A549 (cell line): Measurements from ENCODE around the gene RPL7A. TPM values are rescaled to one million over a fixed set of nuclear protein-coding genes. Genes with fewer than 3 reads are reported as not detected.

Source experiments
- ATAC-seq, 2 experiments: fragments of 200-7000 bp in 1 of 2; fragments of >200 bp in 1 of 2; cut with Nextera tagmentation in 1 of 2; cut with Tn5 transposase in 1 of 2; 3 replicates each; pipeline versions ENCODE4 v1.8.0 to v1.9.1; 2018 to 2020; ENCODE audit warnings: mild to moderate bottlenecking in 1 of 2, moderate library complexity in 1 of 2
- CTCF ChIA-PET: fragments of 300-600 bp; sonication (Branson Sonifier 250); formaldehyde crosslinking; extraction: SDS; loops from one replicate; lab custom pipeline; 2021; ENCODE audit warnings: antibody characterized with exemption, inconsistent platforms; lab: Yijun Ruan, JAX
- POLR2A ChIA-PET: fragments of 350-600 bp; formaldehyde crosslinking; extraction: SDS; loops from one replicate; lab custom pipeline; 2021; ENCODE audit warnings: antibody characterized with exemption, inconsistent platforms; lab: Yijun Ruan, JAX
- DNase-seq, 2 experiments: peaks; one replicate each; pipeline versions ENCODE4 v3.0.0 to v3.0.0-alpha.2; 2011 to 2016; ENCODE audit warnings: low read depth in 1 of 2, low spot score in 1 of 2
- FAIRE-seq: peaks from 2 replicates; lab custom pipeline; 2011; peaks lifted over from hg19 to GRCh38; lab: Jason Lieb, UNC
- H3K27ac ChIP-seq, 2 experiments: fragments of >200 bp; sonication (Bioruptor Twin); formaldehyde crosslinking; 3 replicates each; pipeline ENCODE4 v1.5.1; 2016 to 2017
- H3K4me1 ChIP-seq: fragments of >200 bp; sonication (Bioruptor Twin); formaldehyde crosslinking; 3 replicates; pipeline ENCODE4 v1.6.1; 2016
- H3K4me2 ChIP-seq: fragments of >200 bp; sonication (Bioruptor Twin); formaldehyde crosslinking; 3 replicates; pipeline ENCODE4 v1.6.1; 2016
- H3K4me3 ChIP-seq: fragments of >200 bp; sonication (Bioruptor Twin); formaldehyde crosslinking; 3 replicates; pipeline ENCODE4 v1.5.1; 2016
- H3K9me3 ChIP-seq: fragments of >200 bp; sonication (Bioruptor Twin); formaldehyde crosslinking; 3 replicates; pipeline ENCODE4 v1.6.1; 2016
- BCL3 ChIP-seq: fragments of >200 bp; sonication (Bioruptor Twin); formaldehyde crosslinking; IDR thresholded peaks from 3 replicates; pipeline ENCODE4 v1.6.1; 2016
- CBX8 ChIP-seq: fragments of 200-600 bp; sonication (generic); IDR thresholded peaks from 2 replicates; pipeline ENCODE4 v1.6.1; 2016
- E2F6 ChIP-seq: IDR thresholded peaks from 2 replicates; pipeline ENCODE4 v1.6.1; 2012; ENCODE audit warnings: low read depth, borderline replicate concordance
- EHF ChIP-seq: fragments of 250-450 bp; sonication (Bioruptor Pico); IDR thresholded peaks from 2 replicates; pipeline ENCODE4 v1.5.0; 2020; ENCODE audit warnings: mild to moderate bottlenecking
- EHMT2 ChIP-seq: fragments of 200-600 bp; sonication (generic); IDR thresholded peaks from 2 replicates; pipeline ENCODE4 v1.6.1; 2016; ENCODE audit warnings: antibody characterized with exemption, low read depth, mild to moderate bottlenecking, moderate library complexity
- FOXS1 ChIP-seq: fragments of 250-450 bp; sonication (Bioruptor Pico); IDR thresholded peaks from 2 replicates; pipeline ENCODE4 v1.5.0; 2020; ENCODE audit warnings: mild to moderate bottlenecking, moderate library complexity
- GATA3 ChIP-seq: IDR thresholded peaks from 2 replicates; pipeline ENCODE4 v1.6.1; 2012; ENCODE audit warnings: borderline replicate concordance
- HDAC2 ChIP-seq: fragments of 200-600 bp; sonication (generic); IDR thresholded peaks from 2 replicates; pipeline ENCODE4 v1.6.1; 2016
- HOXA7 ChIP-seq: fragments of 250-450 bp; sonication (Bioruptor Pico); IDR thresholded peaks from 2 replicates; pipeline ENCODE4 v1.5.0; 2020; ENCODE audit warnings: mild to moderate bottlenecking, moderate library complexity
- JUN ChIP-seq, 2 experiments: fragments of >200 bp; sonication (Bioruptor Twin); formaldehyde crosslinking; IDR thresholded peaks; 2 replicates in 1 of 2; 3 replicates in 1 of 2; pipeline ENCODE4 v1.6.1; 2016 to 2017
- PHF8 ChIP-seq: fragments of 200-600 bp; sonication (generic); IDR thresholded peaks from 2 replicates; pipeline ENCODE4 v1.6.1; 2016; ENCODE audit warnings: low read depth, mild to moderate bottlenecking, antibody characterized with exemption, moderate library complexity, borderline replicate concordance
- POLR2A ChIP-seq: IDR thresholded peaks from 2 replicates; pipeline ENCODE4 v1.6.1; 2012; ENCODE audit warnings: mild to moderate bottlenecking, low read length
- RAD21 ChIP-seq, 2 experiments: fragments of >200 bp in 1 of 2; sonication (Bioruptor Twin) in 1 of 2; formaldehyde crosslinking in 1 of 2; IDR thresholded peaks in 1 of 2; conservative IDR thresholded peaks in 1 of 2; 2 replicates in 1 of 2; 3 replicates in 1 of 2; pipeline ENCODE4 v1.6.1; 2012 to 2018; ENCODE audit warnings: inconsistent platforms in 1 of 2
- RNF2 ChIP-seq: fragments of 200-600 bp; sonication (generic); IDR thresholded peaks from 2 replicates; pipeline ENCODE4 v1.6.1; 2016; ENCODE audit warnings: low read depth, mild to moderate bottlenecking, antibody characterized with exemption, moderate library complexity, borderline replicate concordance
- SMC3 ChIP-seq: fragments of >200 bp; sonication (Bioruptor Twin); formaldehyde crosslinking; IDR thresholded peaks from 3 replicates; pipeline ENCODE4 v1.6.1; 2018; ENCODE audit warnings: inconsistent platforms
- USF2 ChIP-seq: fragments of 450-650 bp; IDR thresholded peaks from 2 replicates; pipeline ENCODE4 v1.6.1; 2014; ENCODE audit warnings: antibody characterized with exemption
- ZC3H11A ChIP-seq: fragments of 450-650 bp; IDR thresholded peaks from 2 replicates; pipeline ENCODE4 v1.6.1; 2014; ENCODE audit warnings: antibody characterized with exemption, mild to moderate bottlenecking
- whole genome bisulfite sequencing: methylation state at CpG from one replicate; pipeline ENCODE4 v1.1.6; 2017; ENCODE audit errors: missing lambda C conversion rate; 5-methylcytosine and 5-hydroxymethylcytosine counted together
- polyA plus RNA-seq, 4 experiments: library from polyadenylated mRNA; depleted of rRNA in 3 of 4; stranded (reverse); fragments of >200 nt; fragmentation: RNase III in 1 of 4; extraction: RNeasy Plus Mini Kit Qiagen cat#74134 plus additional on column Dnase treatment in 1 of 4; gene quantifications; 2 replicates in 3 of 4; 3 replicates in 1 of 4; pipeline ENCODE4 v1.2.3, GENCODE V29; 2011 to 2017
- TF ChIP-seq, protein P1 (sequence below): fragments of 150-350 bp; IDR thresholded peaks from 2 replicates; pipeline ENCODE4 v1.6.1; 2014; ENCODE audit warnings: low read depth, mild to moderate bottlenecking, low read length
- TF ChIP-seq, protein P2 (sequence below): fragments of >200 bp; sonication (Bioruptor Twin); formaldehyde crosslinking; IDR thresholded peaks from 3 replicates; pipeline ENCODE4 v1.5.1; 2016

RPL7A gene
- polyA plus RNA-seq, 2 of the 4 experiments (the other 2 are of a cell fraction): 2,218 to 2,608 TPM

DNA sequence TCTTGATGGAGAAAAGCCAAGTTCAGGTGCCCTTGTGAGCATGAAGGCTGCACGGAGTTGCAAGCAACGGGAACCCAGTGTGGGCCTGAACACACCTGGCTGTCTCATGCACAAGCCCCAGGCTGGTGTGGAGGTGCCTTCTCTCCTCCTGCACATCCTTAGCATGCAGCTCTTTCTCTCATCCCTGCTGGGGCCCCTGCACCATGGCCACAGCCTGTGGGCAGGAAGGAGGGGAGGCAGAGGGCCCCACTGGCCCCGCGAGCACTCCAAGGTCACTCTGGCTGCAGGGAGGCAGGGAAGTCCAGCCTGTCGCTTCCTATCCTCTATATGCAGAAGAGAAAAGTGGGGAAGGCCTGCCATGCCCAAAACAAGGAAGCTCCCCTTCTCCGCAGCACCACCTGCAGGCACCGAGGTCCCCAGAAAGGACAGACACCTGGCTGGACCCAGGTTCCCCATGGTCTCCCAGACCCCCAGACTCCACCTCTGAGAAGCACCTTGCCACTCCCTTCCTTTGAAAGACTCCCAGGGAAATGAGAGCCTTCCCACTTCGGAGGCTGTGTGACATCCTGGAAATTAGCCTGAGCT, 46.8 kb downstream of the RPL7A start:
- ChIA-PET CTCF (interaction anchor here (0.9 to 4.4 kb wide), 13 partner anchors 8 to 92 kb away, joined by 3 to 21 read pairs (median 5); no protein-coding TSS in a partner anchor), POLR2A (interaction anchor here (0.6 kb wide), 1 partner anchor 14 kb away, joined by 7 read pairs; no protein-coding TSS in a partner anchor)
- 25% methylated on average over 8 of the region's 8 CpGs for WGBS
- FAIRE-seq: no peak
- Histone ChIP-seq H3K27ac (no peak overlapping the region), H3K9me3 (no peaks in the 10 kb centered on the region), H3K4me3 (no peak overlapping the region), H3K4me2 (no peak overlapping the region), H3K4me1 (no peaks in the 10 kb centered on the region)
- ATAC-seq: peak; percentile 9 to 30; a peak in 3 of 6 replicates
- TF ChIP-seq BCL3: no peak
- TF ChIP-seq EHMT2: no peak
- no peak for TF ChIP-seq ZC3H11A
- TF ChIP-seq, protein P1, sequence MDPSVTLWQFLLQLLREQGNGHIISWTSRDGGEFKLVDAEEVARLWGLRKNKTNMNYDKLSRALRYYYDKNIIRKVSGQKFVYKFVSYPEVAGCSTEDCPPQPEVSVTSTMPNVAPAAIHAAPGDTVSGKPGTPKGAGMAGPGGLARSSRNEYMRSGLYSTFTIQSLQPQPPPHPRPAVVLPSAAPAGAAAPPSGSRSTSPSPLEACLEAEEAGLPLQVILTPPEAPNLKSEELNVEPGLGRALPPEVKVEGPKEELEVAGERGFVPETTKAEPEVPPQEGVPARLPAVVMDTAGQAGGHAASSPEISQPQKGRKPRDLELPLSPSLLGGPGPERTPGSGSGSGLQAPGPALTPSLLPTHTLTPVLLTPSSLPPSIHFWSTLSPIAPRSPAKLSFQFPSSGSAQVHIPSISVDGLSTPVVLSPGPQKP: no peak
- no peak for DNase-seq

DNA sequence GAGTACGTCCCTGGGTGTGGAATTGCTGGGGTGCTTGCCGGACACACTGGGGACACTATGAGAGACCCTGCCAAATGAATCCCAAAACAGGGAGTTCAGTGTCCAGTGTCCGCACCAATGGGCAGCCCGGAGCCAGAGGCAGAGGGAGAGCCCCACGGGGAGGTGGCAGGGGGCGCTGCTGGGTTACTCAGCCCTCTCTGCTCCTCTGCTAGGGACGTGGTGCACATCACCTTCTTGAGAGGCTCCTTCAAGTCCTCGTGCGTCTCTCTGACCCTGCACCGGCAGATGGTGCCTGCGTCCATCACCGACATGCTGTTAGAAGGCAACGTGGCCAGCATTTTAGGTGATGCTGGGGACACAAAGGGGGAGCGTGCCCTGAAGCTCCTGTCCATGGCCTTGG, 48.9 kb downstream of the RPL7A start:
- DNase-seq (peak; percentile 27 to 61), ATAC-seq (peak; percentile 74 to 83)
- CTCF ChIA-PET: interaction anchor here (1.0 to 4.4 kb wide), 11 partner anchors 9 to 93 kb away, joined by 3 to 21 read pairs (median 3); no protein-coding TSS in a partner anchor

GRCh38 chr9:133397370-133397769, 49.4 kb downstream of the RPL7A start:
- H3K4me1 ChIP-seq: no peaks in the 10 kb centered on the region
- TF ChIP-seq PHF8: no peak
- no peak for TF ChIP-seq POLR2A
- no peak for TF ChIP-seq E2F6
- no peak for TF ChIP-seq SMC3
- TF ChIP-seq EHF (CRISPR knock-in tag): no peak
- no peak for TF ChIP-seq RNF2
- no peak for TF ChIP-seq HOXA7 (CRISPR knock-in tag)
- TF ChIP-seq USF2: no peak
- no peak for TF ChIP-seq BCL3
- TF ChIP-seq FOXS1 (CRISPR knock-in tag): no peak
- TF ChIP-seq HDAC2: no peak
- H3K4me2 ChIP-seq: no peak overlapping the region
- FAIRE-seq (no peak), DNase-seq (no peak), ATAC-seq (peak; percentile 4 to 6; a peak in 3 of 6 replicates)
- ChIA-PET POLR2A (no interaction called here), CTCF (interaction anchor here (1.0 to 4.4 kb wide), 8 partner anchors 8 to 92 kb away, joined by 3 to 21 read pairs (median 4); no protein-coding TSS in a partner anchor)
- no peaks in the 10 kb centered on the region for H3K9me3 ChIP-seq
- no peak overlapping the region for H3K27ac ChIP-seq
- H3K4me3 ChIP-seq: no peak overlapping the region
- WGBS: 74% methylated on average over 6 of the region's 6 CpGs

More for the DNA sequence above, 48.9 kb downstream of the RPL7A start:
- POLR2A ChIA-PET: no interaction called here
- Histone ChIP-seq H3K4me1 (no peaks in the 10 kb centered on the region), H3K9me3 (no peaks in the 10 kb centered on the region), H3K4me2 (no peak overlapping the region), H3K4me3 (no peak overlapping the region), H3K27ac (no peak overlapping the region)
- no peak for TF ChIP-seq JUN (IDR thresholded peaks at IDR 0.05)
- TF ChIP-seq FOXS1 (CRISPR knock-in tag): no peak
- TF ChIP-seq, protein P2, sequence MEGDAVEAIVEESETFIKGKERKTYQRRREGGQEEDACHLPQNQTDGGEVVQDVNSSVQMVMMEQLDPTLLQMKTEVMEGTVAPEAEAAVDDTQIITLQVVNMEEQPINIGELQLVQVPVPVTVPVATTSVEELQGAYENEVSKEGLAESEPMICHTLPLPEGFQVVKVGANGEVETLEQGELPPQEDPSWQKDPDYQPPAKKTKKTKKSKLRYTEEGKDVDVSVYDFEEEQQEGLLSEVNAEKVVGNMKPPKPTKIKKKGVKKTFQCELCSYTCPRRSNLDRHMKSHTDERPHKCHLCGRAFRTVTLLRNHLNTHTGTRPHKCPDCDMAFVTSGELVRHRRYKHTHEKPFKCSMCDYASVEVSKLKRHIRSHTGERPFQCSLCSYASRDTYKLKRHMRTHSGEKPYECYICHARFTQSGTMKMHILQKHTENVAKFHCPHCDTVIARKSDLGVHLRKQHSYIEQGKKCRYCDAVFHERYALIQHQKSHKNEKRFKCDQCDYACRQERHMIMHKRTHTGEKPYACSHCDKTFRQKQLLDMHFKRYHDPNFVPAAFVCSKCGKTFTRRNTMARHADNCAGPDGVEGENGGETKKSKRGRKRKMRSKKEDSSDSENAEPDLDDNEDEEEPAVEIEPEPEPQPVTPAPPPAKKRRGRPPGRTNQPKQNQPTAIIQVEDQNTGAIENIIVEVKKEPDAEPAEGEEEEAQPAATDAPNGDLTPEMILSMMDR: peak; percentile 23; the same call in 1 of the 3 replicates
- no peak for TF ChIP-seq HDAC2
- TF ChIP-seq RAD21 (conservative IDR thresholded peaks at IDR 0.05 in 1 of 2, IDR thresholded peaks at IDR 0.05 in 1 of 2): peak in 1 of 2 experiments; percentile 34; a peak in 1 of 5 replicates
- TF ChIP-seq SMC3: no peak
- TF ChIP-seq CBX8: no peak
- no peak for TF ChIP-seq GATA3
- 25% methylated on average over 12 of the region's 14 CpGs for WGBS
- FAIRE-seq: no peak
